OCI-LY7 (cell line): ENCODE data around the gene POLR1F. TPM values are rescaled to one million over a fixed set of nuclear protein-coding genes. Genes with fewer than 3 reads are reported as not detected.

Source experiments
- BruUV-seq: library from RNA; stranded (reverse); fragments of 400-500 nt; replicated peaks from 2 replicates; lab custom pipeline; 2021; lab: Mats Ljungman, UMichigan
- CTCF ChIA-PET: fragments of 300-600 bp; sonication (Branson Sonifier 250); formaldehyde crosslinking; loops from one replicate; lab custom pipeline; 2022; ENCODE audit warnings: antibody characterized with exemption; ENCODE audit not compliant: unreplicated experiment; lab: Charles Lee
- POLR2A ChIA-PET: fragments of 300-600 bp; sonication (Branson Sonifier 250); formaldehyde crosslinking; loops from one replicate; lab custom pipeline; 2022; ENCODE audit warnings: antibody characterized with exemption; lab: Charles Lee
- DNase-seq: peaks from one replicate; pipeline ENCODE4 v3.0.0-alpha.2; 2015; ENCODE audit warnings: low spot score
- H2AFZ ChIP-seq: fragments of 200-600 bp; sonication (generic), shearing (Covaris generic); 2 replicates; pipeline ENCODE4 v1.6.1; 2014; ENCODE audit warnings: mild to moderate bottlenecking, antibody characterized with exemption, low read length, moderate library complexity
- H3K27ac ChIP-seq: fragments of 200-600 bp; sonication (generic); 2 replicates; pipeline ENCODE4 v1.5.1; 2014; ENCODE audit warnings: mixed run types, low read depth, mild to moderate bottlenecking, moderate library complexity, low read length, inconsistent platforms; ENCODE audit not compliant: poor library complexity, severe bottlenecking
- H3K36me3 ChIP-seq: fragments of 200-600 bp; sonication (generic); 2 replicates; pipeline ENCODE4 v1.6.1; 2014; ENCODE audit warnings: mild to moderate bottlenecking, antibody characterized with exemption, low read length, moderate library complexity, mixed read lengths; ENCODE audit not compliant: insufficient read depth
- H3K4me1 ChIP-seq: fragments of 200-600 bp; sonication (generic); 2 replicates; pipeline ENCODE4 v1.5.1; 2014; ENCODE audit warnings: mild to moderate bottlenecking, low read length; ENCODE audit not compliant: insufficient read depth, poor library complexity, severe bottlenecking
- H3K4me2 ChIP-seq: fragments of 200-600 bp; sonication (generic); 2 replicates; pipeline ENCODE4 v1.6.1; 2014; ENCODE audit warnings: mild to moderate bottlenecking, low read length
- H3K4me3 ChIP-seq: fragments of 200-600 bp; sonication (generic); 2 replicates; pipeline ENCODE4 v1.5.1; 2014; ENCODE audit warnings: mild to moderate bottlenecking, low read depth, low read length; ENCODE audit not compliant: poor library complexity, severe bottlenecking
- H3K79me2 ChIP-seq: fragments of 200-600 bp; sonication (generic); 2 replicates; pipeline ENCODE4 v1.6.1; 2016; ENCODE audit warnings: low read depth, mild to moderate bottlenecking, low read length, moderate library complexity, mixed read lengths; ENCODE audit not compliant: insufficient read depth
- H3K9me2 ChIP-seq: fragments of 200-600 bp; sonication (generic); 2 replicates; pipeline ENCODE4 v1.6.1; 2016; ENCODE audit warnings: mild to moderate bottlenecking, low read length, mixed read lengths; ENCODE audit not compliant: insufficient read depth
- H3K9me3 ChIP-seq: fragments of 200-600 bp; sonication (generic); 2 replicates; pipeline ENCODE4 v1.6.1; 2014; ENCODE audit warnings: mild to moderate bottlenecking, mixed run types, low read length, mixed read lengths
- H4K20me1 ChIP-seq: fragments of 200-600 bp; sonication (generic); 2 replicates; pipeline ENCODE4 v1.6.1; 2014; ENCODE audit warnings: mild to moderate bottlenecking, antibody characterized with exemption, low read length, moderate library complexity, mixed read lengths; ENCODE audit not compliant: insufficient read depth
- EZH2phosphoT487 ChIP-seq: fragments of 200-600 bp; sonication (generic); IDR thresholded peaks from 2 replicates; pipeline ENCODE4 v1.6.1; 2018; ENCODE audit warnings: low read depth, borderline replicate concordance, mild to moderate bottlenecking, mixed run types, antibody characterized with exemption, low read length, moderate library complexity, mixed read lengths
- intact Hi-C: fragments of 100-400 bp; cut with micrococcal nuclease; formaldehyde crosslinking; loops from one replicate; pipeline ENCODE4 v1.10.0; 2022; ENCODE audit not compliant: unreplicated experiment
- microRNA-seq: library from miRNA; unstranded; fragments of <30 nt; microRNA quantifications from one replicate; pipeline ENCODE4 v1.2.0, GENCODE V29; 2022; ENCODE audit warnings: borderline replicate concordance
- small RNA-seq: library from RNA; depleted of rRNA; stranded (forward); fragments of <200 nt; gene quantifications from one replicate; pipeline ENCODE3, GENCODE V24; 2014
- total RNA-seq, 2 experiments: library from RNA; depleted of rRNA in 1 of 2; stranded (reverse); fragments of >200 nt in 1 of 2; shearing (Covaris generic) in 1 of 2; gene quantifications; 2 replicates each; pipeline ENCODE4 v1.2.3, GENCODE V29; 2014 to 2022
- TF ChIP-seq, protein P1 (sequence below): fragments of 200-600 bp; sonication (generic); conservative IDR thresholded peaks from 2 replicates; pipeline ENCODE4 v1.5.1; 2014; ENCODE audit warnings: mild to moderate bottlenecking, antibody characterized with exemption, low read length, moderate library complexity, mixed read lengths

The POLR1F gene
- total RNA-seq, 2 experiments from 2014 or later: 17.7 to 23.9 TPM

DNA sequence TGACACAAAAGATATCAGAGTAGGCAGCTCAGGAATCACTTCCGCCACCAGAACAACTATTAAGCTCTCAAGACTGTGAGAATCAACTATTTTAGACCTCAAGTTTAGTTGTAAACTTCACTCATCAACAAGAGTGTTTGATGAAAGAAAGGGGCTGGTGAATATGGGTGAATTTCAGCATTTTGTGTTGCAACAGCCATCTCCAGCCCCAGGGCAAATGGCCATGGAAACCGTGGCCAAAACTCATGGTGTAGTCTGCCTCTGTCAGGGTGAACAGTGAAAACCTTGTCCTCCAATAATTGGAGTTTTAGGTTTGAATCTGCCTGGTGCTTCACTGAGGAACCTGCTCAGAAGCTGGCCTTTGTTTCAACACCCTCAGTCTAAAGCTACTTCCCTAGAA is 60.0 kb downstream of the POLR1F start:
- H3K36me3 ChIP-seq: no peaks in the 10 kb centered on the region
- H3K4me2 ChIP-seq: no peak overlapping the region
- H3K79me2 ChIP-seq: no peaks in the 10 kb centered on the region
- no peaks in the 10 kb centered on the region for H3K9me3 ChIP-seq
- intact Hi-C loops: no loop called here
- no peak overlapping the region for H3K4me3 ChIP-seq
- no TSS peak for BruUV-seq
- no peaks in the 10 kb centered on the region for H3K4me1 ChIP-seq
- ChIA-PET POLR2A (interaction anchor here (0.6 kb wide), 1 partner anchor 88 kb away, joined by 3 read pairs; no protein-coding TSS in a partner anchor), CTCF (no interaction called here)
- H3K27ac ChIP-seq: no peak overlapping the region
- no peaks in the 10 kb centered on the region for H4K20me1 ChIP-seq
- H3K9me2 ChIP-seq: no peaks in the 10 kb centered on the region
- H2AFZ ChIP-seq: no peak overlapping the region
- TF ChIP-seq EZH2phosphoT487: no peak
- TF ChIP-seq, protein P1, sequence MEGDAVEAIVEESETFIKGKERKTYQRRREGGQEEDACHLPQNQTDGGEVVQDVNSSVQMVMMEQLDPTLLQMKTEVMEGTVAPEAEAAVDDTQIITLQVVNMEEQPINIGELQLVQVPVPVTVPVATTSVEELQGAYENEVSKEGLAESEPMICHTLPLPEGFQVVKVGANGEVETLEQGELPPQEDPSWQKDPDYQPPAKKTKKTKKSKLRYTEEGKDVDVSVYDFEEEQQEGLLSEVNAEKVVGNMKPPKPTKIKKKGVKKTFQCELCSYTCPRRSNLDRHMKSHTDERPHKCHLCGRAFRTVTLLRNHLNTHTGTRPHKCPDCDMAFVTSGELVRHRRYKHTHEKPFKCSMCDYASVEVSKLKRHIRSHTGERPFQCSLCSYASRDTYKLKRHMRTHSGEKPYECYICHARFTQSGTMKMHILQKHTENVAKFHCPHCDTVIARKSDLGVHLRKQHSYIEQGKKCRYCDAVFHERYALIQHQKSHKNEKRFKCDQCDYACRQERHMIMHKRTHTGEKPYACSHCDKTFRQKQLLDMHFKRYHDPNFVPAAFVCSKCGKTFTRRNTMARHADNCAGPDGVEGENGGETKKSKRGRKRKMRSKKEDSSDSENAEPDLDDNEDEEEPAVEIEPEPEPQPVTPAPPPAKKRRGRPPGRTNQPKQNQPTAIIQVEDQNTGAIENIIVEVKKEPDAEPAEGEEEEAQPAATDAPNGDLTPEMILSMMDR: no peak
- DNase-seq: no peak

Small RNAs within 50 kb of the gene (microRNA-seq; reads per million reads assigned to microRNA genes)
- 2.3 reads per million for gene MIR3146

Small RNAs within 50 kb of the gene (small RNA-seq; reads per million reads assigned to genes)
- not detected for gene MIR3146

Other genes with a start within 250 kb of the POLR1F start
- gene TMEM196, start 64.6 kb upstream of the POLR1F start, total RNA-seq (2014; rRNA removed; shearing (Covaris generic)): not detected in 2 replicates
- not detected in 2 replicates for gene TMEM196, start 64.6 kb upstream of the POLR1F start, total RNA-seq (2022)